ENCODE measurements around the gene XPOT.

The XPOT gene

DNA sequence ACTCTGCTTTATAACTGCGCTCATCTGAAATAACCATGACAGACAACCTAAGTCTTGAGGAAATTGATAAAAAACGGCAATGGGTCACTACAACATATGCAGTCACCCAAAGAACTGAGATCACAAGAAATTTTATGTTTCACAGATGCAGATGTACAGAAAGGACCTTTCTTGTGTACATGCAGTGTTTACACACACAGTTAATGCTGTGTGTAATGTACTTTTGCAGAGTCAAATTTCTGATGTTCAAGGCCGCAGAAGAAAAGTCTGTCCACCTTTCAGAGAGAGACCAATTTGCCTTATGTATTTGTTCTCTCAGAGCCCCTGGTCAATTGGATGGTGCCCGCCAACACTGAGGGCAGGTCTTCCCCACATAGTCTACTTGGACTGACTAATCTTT, 24.8 kb downstream of the XPOT start:
- DNase-seq = no peak

- DNase-seq = no peak
These were observed 26.7 kb downstream of the XPOT start for GRCh38 chr12:64430886-64431285.

DNA sequence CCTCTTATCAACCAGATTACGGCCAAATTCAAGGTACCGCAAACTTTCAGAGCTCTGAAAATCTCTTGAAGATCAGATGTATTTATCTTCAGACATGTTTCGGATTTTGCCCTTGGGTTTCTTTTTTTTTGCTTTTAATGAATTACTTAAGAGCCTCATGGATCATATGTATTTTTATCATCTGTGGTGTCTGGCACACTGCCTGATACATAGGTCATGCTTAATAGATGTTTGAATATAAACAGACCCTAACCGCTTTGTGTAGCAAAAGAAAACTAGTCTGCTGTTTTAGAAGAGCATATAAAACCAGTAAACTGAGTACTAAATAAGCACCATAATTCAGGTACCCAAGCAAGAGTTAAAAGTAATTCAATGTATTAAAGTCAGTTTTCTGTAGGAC, 27.6 kb downstream of the XPOT start:
- DNase-seq = no peak

DNA sequence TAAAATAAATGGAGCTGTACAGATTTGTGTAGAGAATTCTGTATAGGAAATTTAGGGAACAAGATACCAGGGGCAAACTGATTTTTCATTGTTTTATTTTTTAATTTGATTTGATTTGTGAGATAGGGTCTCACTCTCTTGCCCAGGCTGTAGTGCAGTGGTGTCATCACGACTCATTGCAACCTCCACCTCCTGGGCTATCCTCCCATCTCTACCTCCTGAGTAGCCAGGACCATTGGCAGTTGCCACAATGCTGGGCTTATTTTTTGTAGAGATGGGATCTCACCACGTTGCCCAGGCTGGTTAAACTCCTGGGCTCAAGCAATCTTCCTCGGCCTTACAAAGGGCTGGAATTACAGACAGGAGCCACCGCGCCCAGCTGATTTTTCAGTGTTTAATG, 29.7 kb downstream of the XPOT start:
- no peak for DNase-seq

GRCh38 chr12:64440100-64440499, 35.9 kb downstream of the XPOT start:
- no peak for DNase-seq

DNA sequence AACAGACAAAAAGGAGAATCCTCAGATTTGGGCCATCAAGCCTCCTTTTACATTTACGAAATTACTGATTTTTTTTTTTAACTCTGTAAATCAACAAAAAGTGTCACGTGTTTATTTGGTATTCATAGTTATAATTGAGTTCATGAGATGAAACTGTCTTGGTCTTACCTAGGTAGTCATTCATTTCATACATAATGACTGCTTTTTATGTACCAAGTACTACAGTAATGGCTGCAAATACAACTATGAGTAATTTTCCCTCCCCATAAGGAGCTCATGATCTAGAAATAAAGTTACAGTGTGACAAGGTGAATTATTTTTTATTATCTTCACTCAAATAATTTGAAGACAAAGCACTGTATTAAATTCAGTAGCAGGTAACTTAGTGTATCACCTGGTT, 41.3 kb downstream of the XPOT start:
- no peak for DNase-seq

GRCh38 chr12:64446295-64446694, 42.1 kb downstream of the XPOT start:
- no peak for DNase-seq

DNA sequence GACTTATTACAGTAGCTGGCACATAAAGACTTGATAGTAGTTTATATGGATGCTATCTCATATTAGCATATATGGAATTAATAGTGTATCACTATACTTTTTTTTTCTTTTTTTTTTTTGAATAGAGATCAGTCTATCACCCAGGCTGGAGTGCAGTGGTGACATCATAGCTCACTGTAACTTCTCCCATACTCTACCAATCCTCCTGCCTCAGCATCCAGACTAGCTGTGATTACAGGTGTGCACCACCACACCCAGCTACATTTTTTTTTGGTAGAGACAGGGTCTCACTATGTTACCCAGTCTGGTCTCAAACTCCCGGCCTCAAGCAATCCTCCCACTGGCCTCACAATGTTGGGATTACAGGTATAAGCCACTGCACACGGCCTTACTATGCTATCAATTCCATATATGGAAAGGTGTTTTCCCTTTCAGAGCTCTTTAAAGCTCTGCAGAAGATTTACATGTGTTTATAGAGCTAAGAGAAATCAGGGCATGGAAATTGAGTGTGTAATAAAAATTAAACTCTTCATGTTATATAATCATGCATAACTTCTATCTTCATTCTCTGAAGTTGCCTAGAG, 46.0 kb downstream of the XPOT start:
- DNase-seq = no peak

- no peak for DNase-seq
These were observed 46.7 kb downstream of the XPOT start for GRCh38 chr12:64450711-64451486.

DNA sequence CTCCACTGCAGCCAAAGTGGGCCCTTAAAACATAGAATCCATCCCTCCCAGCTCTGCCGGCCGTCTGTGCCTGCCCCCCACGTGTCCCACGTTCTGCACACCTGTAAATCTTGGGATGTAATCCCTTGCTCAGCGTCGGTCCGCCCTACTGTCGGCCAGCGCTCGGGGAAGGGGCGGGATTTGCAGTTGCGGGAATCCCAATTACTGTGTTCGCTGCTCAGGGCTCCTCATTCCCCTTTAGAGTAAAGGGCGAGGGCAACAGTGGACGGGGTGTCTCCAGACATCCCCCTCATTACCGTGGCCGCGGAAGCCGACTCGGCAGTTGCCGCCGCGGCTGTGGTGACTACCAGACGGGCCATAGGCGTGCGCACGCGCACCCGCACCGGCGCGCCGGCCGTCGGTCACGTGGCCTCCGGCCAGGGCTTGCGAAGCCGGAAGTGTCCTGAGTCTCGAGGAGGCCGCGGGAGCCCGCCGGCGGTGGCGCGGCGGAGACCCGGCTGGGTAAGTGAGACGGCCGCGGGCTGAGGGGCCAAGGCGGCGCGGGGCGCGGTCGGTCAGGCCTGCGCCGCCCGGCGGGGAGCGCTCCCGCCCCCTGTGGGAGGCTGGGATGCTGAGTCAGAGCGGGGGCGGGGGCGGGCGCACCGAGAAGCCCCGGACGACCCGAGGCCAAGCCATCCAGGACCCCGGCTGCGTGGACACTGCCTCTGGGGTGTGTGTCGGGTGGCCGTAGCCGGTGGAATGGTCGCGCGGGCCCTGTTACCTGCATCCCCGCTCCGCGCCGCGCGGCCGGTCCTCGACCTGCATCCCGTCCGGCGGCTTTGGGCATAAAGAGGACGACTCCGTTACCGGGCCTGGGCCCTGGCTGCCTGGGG, 47.7 kb downstream of the XPOT start, which contains the start of gene TBK1:
Gene TBK1 (plus strand): TSS at position 434 of the 872 bp plus-strand sequence. CDS start 3,751 bp downstream, outside the sequence.
- no peak for DNase-seq

DNA sequence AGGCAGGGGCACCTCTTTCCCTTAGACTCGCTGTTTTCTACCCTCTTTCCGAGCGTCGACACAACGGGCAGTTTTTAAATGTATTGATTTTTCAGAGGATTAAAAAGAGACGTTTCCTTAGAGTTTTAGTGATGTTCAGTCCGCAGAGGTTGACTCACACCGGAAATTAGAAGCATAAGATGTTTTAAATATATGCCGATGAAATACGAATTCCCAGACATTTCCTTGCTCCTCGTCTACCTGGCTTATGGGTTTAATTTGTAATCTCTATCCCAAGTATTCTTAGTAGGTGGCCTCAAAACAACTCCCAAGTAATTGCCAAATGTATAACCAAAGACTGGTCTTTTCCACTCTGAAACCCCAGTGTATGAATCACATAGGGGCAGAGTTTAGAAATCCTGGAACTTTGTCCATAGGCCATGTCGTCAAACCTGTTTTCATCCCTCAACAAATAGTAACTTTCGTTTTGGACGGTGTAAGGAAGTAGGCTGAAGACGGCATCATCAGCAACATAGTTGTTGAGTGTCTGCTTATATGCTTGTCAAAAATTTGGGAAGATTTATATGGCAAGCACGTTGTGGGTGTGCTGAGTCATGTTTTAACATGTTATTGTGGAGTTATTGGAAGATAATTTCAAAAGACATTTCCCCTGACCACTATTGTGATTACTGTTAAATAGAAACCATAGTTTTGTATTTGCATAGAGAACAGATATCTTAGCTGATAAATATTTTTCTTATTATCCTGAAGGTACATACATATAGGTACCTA, 48.6 kb downstream of the XPOT start:
- DNase-seq = no peak

- no peak for DNase-seq
These were observed 51.3 kb downstream of the XPOT start for GRCh38 chr12:64455506-64455905.

DNA sequence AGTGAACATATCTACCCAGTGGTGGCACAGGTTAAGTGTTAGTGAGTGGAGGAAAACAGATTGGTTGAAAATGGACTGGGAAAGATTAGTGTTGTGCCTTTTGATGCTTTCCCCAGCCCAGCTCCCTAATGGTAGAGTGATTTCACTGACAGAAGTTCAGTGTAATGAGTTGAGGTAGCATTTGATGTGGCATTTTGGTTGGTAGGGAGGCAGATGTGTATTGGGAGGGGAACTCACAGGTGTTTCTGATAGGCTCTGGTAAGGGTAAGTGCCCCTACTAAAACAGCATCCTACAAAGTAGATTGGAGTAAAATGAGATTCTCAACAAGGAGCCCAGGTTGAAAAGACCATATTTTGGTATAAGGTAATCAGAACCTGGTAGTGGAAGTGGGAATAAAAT, 51.9 kb downstream of the XPOT start:
- no peak for DNase-seq

DNA sequence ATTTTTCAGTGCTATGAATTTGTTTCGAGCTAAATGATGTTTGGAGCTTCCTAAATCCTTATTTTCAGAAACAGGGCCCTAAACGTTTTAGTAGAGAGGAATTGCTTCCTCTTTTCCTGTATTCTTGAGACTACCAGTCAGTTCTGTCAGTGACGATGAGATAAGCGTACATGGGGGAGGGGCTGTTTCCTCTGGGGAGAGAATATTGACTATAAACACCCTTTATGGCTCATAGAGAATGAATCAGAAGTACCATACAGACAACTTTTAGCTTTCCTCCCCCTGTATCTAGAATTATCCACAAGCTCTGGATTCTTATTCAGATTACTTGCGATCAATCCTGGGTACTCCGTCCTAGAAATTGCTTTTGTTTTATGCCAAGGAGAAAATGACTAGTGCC, 52.8 kb downstream of the XPOT start:
- no peak for DNase-seq

DNA sequence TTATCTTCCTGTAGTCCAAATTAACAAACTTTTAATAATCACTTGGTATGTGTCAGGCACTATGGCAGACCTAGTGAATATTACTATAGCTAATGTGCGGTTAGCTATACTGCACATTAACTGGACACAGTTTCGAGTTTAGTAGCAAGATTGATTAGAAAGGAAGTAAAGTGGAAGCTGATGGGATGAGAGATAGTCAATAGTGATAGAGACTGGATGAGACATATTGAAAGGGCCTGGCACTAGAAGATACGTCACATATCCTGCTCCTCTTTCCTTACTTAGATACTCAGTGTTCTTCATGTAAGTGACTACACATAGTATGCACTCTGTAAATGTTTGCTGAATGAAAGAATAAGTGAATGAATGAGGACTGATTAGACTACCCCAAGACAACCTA, 53.3 kb downstream of the XPOT start:
- no peak for DNase-seq

DNA sequence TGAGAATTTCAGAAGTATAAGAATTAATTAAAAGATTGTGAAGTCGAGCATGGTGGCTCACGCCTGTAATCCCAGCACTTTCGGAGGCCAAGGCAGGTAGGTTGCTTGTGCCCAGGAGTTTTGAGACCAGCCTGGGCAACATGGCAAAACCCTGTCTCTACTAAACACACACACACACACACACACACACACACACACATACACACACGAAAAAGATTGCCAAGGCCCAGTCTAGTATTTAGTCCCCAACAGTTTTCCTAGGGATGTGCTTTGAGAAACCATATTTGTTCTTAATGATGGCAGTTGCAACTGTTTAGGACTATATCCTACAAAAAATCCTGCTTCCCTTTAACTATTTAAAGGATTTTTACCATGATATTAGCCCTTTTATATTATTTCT, 53.7 kb downstream of the XPOT start:
- DNase-seq = no peak

GRCh38 chr12:64459394-64459891, 55.3 kb downstream of the XPOT start:
- no peak for DNase-seq

GRCh38 chr12:64461634-64462414, 57.6 kb downstream of the XPOT start:
- no peak for DNase-seq

DNA sequence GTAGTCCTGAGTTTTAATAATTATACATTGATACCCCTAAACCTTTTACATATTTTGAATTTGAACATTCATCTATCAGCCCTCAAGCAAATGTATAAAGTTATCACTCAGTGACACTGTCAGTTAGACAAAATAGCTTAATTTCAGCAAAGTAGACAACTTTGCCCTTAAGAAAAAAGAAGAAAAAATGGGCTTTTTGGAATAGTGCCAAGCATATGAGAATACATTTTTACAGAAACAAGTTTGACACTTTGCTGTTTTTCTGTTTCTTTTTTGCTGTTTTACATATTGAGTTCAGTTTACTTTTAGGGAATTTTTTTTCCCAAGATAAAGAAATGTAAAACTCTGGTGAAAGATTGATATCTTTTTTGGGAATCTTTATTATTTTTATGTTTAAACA, 62.0 kb downstream of the XPOT start:
- DNase-seq = no peak

DNA sequence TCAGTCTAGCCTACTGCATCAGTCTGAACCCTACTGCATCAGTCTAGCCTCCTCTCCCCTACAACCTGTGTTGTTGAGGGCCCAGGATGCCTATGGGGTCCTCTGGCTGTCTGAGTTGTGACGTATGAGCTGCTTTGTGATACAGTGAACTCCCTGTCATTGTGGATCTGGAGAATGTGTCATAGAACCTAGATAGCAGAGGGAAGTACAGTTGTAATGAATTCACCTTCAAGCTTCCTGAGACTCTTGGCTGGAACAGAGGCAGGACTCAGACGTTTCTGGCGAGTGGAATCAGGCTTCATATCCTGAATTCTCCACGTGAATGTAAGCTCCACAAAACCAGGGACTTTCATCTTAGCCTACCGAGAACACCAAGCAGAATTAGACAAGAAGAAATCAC, 64.8 kb downstream of the XPOT start:
- DNase-seq = no peak

- no peak for DNase-seq
These were observed 65.4 kb downstream of the XPOT start for GRCh38 chr12:64469455-64470142.

All from cortex of kidney (tissue), 1 donor.